GM23248 (cell line): ENCODE measurements around the gene NSD1. TPM values are rescaled to one million over a fixed set of nuclear protein-coding genes. Genes with fewer than 3 reads are reported as not detected.

Source experiments
- DNase-seq: peaks from one replicate; pipeline ENCODE4 v3.0.0-alpha.2; 2015
- H2AFZ ChIP-seq: fragments of 200-600 bp; sonication (generic); 2 replicates; pipeline ENCODE4 v1.6.1; 2016; ENCODE audit warnings: antibody characterized with exemption
- H3F3A ChIP-seq: fragments of 200-600 bp; sonication (generic); 2 replicates; pipeline ENCODE4 v1.6.1; 2016; ENCODE audit warnings: mild to moderate bottlenecking, antibody characterized with exemption, mixed run types; ENCODE audit not compliant: insufficient read depth
- H3K27ac ChIP-seq: fragments of 200-600 bp; sonication (generic); 2 replicates; pipeline ENCODE4 v1.5.1; 2016; ENCODE audit warnings: mild to moderate bottlenecking
- H3K27me3 ChIP-seq: fragments of 200-600 bp; sonication (generic); replicated peaks from 2 replicates; pipeline ENCODE4 v1.6.1; 2016; ENCODE audit warnings: mild to moderate bottlenecking; ENCODE audit not compliant: insufficient read depth
- H3K36me3 ChIP-seq: fragments of 200-600 bp; sonication (generic); 2 replicates; pipeline ENCODE4 v1.6.1; 2016; ENCODE audit warnings: low read depth, mild to moderate bottlenecking
- H3K4me1 ChIP-seq: fragments of 200-600 bp; sonication (generic); 2 replicates; pipeline ENCODE4 v1.6.1; 2016; ENCODE audit warnings: mild to moderate bottlenecking; ENCODE audit not compliant: insufficient read depth
- H3K4me2 ChIP-seq: fragments of 200-600 bp; sonication (generic); one replicate; pipeline ENCODE4 v1.6.1; 2016; ENCODE audit warnings: mild to moderate bottlenecking; ENCODE audit not compliant: unreplicated experiment
- H3K4me3 ChIP-seq: fragments of 200-600 bp; sonication (generic); 2 replicates; pipeline ENCODE4 v1.5.1; 2016; ENCODE audit warnings: mild to moderate bottlenecking
- H3K79me2 ChIP-seq: fragments of 200-600 bp; sonication (generic); 2 replicates; pipeline ENCODE4 v1.6.1; 2016; ENCODE audit warnings: mild to moderate bottlenecking; ENCODE audit not compliant: insufficient read depth
- H3K9ac ChIP-seq: fragments of 200-600 bp; sonication (generic); 2 replicates; pipeline ENCODE4 v1.6.1; 2016; ENCODE audit warnings: mild to moderate bottlenecking
- H3K9me2 ChIP-seq: fragments of 200-600 bp; sonication (generic); 2 replicates; pipeline ENCODE4 v1.6.1; 2016; ENCODE audit warnings: mixed run types, mild to moderate bottlenecking, moderate library complexity; ENCODE audit not compliant: insufficient read depth
- H3K9me3 ChIP-seq: fragments of 200-600 bp; sonication (generic); one replicate; pipeline ENCODE4 v1.6.1; 2017; ENCODE audit warnings: low read depth
- H4K20me1 ChIP-seq: fragments of 200-600 bp; sonication (generic); 2 replicates; pipeline ENCODE4 v1.6.0; 2016; ENCODE audit not compliant: insufficient read depth
- EZH2 ChIP-seq: fragments of 200-600 bp; sonication (generic); IDR thresholded peaks from 2 replicates; pipeline ENCODE4 v1.6.1; 2018; ENCODE audit warnings: antibody characterized with exemption, mild to moderate bottlenecking; ENCODE audit not compliant: insufficient read depth, poor library complexity, severe bottlenecking
- EZH2phosphoT487 ChIP-seq: fragments of 200-600 bp; sonication (generic); IDR thresholded peaks from 2 replicates; pipeline ENCODE4 v1.6.1; 2018; ENCODE audit warnings: antibody characterized with exemption, moderate library complexity, mild to moderate bottlenecking, low read depth; ENCODE audit not compliant: insufficient read depth
- whole genome bisulfite sequencing, 2 experiments: methylation state at CpG; one replicate each; pipeline ENCODE4 v1.1.6; 2015 to 2017; ENCODE audit warnings: low lambda C conversion rate in 2 of 2, low coverage in 1 of 2; ENCODE audit errors: missing lambda C conversion rate in 2 of 2; 5-methylcytosine and 5-hydroxymethylcytosine counted together
- in situ Hi-C: fragments of 300-500 bp; cut with MboI; formaldehyde crosslinking; loops from 2 replicates; pipeline ENCODE4 v1.15.0; 2020
- polyA plus RNA-seq: library from polyadenylated mRNA; unstranded; fragments of >200 nt; fragmentation: Nextera tagmentation; extraction: Ambion mirVana; gene quantifications from 2 replicates; pipeline ENCODE4 v1.2.1, GENCODE V29; 2016
- total RNA-seq: library from RNA; depleted of rRNA; stranded (reverse); fragments of >200 nt; shearing (Covaris generic); gene quantifications from 2 replicates; pipeline ENCODE4 v1.2.3, GENCODE V29; 2014

The NSD1 gene
- total and polyA plus RNA-seq, 2 experiments from 2014 or later, result 25.9 to 31.9 TPM

DNA sequence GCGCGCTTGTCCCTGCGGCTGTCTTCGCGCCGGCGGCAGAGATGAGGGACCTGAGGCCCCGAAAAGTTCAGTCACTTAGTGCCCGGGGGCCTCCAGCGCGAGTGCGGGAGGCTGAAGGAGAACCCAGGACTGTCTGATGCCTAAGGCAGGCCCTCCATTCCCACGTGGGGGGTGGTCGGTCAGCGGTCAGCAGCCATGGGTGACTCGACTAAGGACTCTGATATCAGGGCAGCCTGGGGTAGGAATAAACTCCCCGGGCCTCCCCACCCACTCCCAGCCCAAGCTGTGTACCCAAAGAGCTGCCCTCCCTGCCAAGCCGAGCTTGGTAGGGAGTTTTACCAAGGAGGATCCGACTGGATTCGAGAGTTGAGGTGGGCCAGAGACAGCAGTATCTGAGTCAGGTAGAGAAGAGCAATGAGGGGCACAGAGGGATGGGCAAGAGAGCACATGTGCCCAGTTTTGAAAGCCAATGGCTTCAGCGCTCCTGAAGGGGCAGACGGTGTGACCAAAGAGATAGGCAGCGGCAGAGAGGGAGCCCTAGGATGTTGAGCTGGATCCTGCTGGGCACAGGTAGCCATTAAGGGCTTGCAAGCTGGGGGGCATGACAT, 46.1 kb upstream of the NSD1 start:
- Histone ChIP-seq H3K27ac (no peak overlapping the region), H3K27me3 (peaks cover 12% of the 10 kb centered on the region), H3K4me2 (no peak overlapping the region), H3K9ac (no peak overlapping the region), H2AFZ (peak overlapping the region; percentile 45; the same call in 1 of the 2 replicates), H3F3A (peaks cover 7% of the 10 kb centered on the region; the same call in 1 of the 2 replicates), H4K20me1 (no peaks in the 10 kb centered on the region), H3K79me2 (no peaks in the 10 kb centered on the region), H3K36me3 (no peaks in the 10 kb centered on the region), H3K9me3 (no peaks in the 10 kb centered on the region), H3K9me2 (no peaks in the 10 kb centered on the region), H3K4me1 (no peaks in the 10 kb centered on the region), H3K4me3 (no peak overlapping the region)
- TF ChIP-seq EZH2 (no peak), EZH2phosphoT487 (no peak)
- in situ Hi-C loops, result no loop called here
- 51 to 52% methylated on average over 22 to 23 of the region's 23 CpGs for WGBS, 2 experiments
- DNase-seq, result no peak

DNA sequence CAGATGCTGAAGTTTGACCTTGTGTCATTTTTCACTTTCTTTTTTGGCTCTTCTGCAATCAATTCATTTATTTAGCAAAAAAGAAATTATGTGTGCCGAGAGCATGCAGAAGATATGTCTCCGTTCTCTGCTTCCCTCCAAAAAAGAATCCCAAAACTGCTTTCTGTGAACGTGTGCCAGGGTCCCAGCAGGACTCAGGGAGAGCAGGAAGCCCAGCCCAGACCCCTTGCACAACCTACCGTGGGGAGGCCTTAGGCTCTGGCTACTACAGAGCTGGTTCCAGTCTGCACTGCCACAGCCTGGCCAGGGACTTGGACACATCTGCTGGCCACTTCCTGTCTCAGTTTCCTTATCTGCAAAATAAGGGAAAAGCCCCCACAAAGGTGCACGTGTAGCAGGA, 44.4 kb upstream of the NSD1 start:
- Histone ChIP-seq H3K4me3 (no peak overlapping the region), H3K36me3 (no peaks in the 10 kb centered on the region), H3K27me3 (peaks cover 5% of the 10 kb centered on the region; the same call in 1 of the 2 replicates), H4K20me1 (no peaks in the 10 kb centered on the region), H3K4me1 (no peaks in the 10 kb centered on the region), H3K79me2 (no peaks in the 10 kb centered on the region), H3K9me3 (no peaks in the 10 kb centered on the region), H3K4me2 (no peak overlapping the region), H3F3A (peaks cover 7% of the 10 kb centered on the region; the same call in 1 of the 2 replicates), H2AFZ (no peak overlapping the region), H3K27ac (no peak overlapping the region), H3K9me2 (no peaks in the 10 kb centered on the region), H3K9ac (no peak overlapping the region)
- WGBS, 2 experiments, result 16 to 22% methylated on average over 5 of the region's 5 CpGs
- no peak for DNase-seq
- in situ Hi-C loops, result no loop called here
- TF ChIP-seq EZH2, result no peak
- TF ChIP-seq EZH2phosphoT487, result no peak

DNA sequence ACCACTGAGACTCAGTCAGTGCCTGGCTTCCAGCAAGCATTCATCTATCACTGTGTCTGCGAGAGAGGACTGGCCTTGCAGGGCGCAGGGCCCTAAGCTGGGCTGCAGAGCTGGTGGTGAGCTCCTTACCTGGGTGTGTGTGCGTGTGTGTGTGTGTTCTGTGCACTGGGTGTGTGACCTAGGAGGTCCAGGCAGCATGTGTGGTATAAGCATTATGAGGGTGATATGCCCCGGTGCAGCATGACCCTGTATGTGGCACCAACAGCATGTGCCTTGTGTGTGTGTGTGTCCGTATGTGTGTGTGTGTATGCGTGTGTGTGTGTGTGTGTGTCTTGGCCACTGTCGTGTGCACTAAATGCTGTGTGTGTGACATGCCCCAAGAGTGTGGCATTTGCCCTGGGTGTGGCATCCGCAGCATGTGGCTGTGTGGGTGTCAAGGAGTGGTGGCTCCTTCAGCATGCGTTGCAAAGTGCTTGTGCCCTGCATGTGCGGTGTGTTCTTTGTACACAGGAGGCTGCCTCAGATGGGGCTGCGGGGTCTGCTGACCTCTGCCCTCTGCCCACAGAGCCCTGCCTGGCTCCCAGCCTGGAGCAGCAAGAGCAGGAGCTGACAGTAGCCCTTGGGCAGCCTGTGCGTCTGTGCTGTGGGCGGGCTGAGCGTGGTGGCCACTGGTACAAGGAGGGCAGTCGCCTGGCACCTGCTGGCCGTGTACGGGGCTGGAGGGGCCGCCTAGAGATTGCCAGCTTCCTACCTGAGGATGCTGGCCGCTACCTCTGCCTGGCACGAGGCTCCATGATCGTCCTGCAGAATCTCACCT, 43.5 kb upstream of the NSD1 start:
- H4K20me1 ChIP-seq, result no peaks in the 10 kb centered on the region
- no peaks in the 10 kb centered on the region for H3K79me2 ChIP-seq
- H3K36me3 ChIP-seq, result no peaks in the 10 kb centered on the region
- H3K9me3 ChIP-seq, result no peaks in the 10 kb centered on the region
- H3K4me3 ChIP-seq, result no peak overlapping the region
- no peak for DNase-seq
- H3K27ac ChIP-seq, result no peak overlapping the region
- no peak overlapping the region for H3K9ac ChIP-seq
- in situ Hi-C loops, result no loop called here
- 75 to 78% methylated on average over 20 to 21 of the region's 21 CpGs for WGBS, 2 experiments
- H3F3A ChIP-seq, result peaks cover 7% of the 10 kb centered on the region; the same call in 1 of the 2 replicates
- no peaks in the 10 kb centered on the region for H3K4me1 ChIP-seq
- no peak for TF ChIP-seq EZH2
- no peak for TF ChIP-seq EZH2phosphoT487
- H3K4me2 ChIP-seq, result no peak overlapping the region
- no peak overlapping the region for H2AFZ ChIP-seq
- no peaks in the 10 kb centered on the region for H3K9me2 ChIP-seq
- peaks cover 3% of the 10 kb centered on the region; the same call in 1 of the 2 replicates for H3K27me3 ChIP-seq

DNA sequence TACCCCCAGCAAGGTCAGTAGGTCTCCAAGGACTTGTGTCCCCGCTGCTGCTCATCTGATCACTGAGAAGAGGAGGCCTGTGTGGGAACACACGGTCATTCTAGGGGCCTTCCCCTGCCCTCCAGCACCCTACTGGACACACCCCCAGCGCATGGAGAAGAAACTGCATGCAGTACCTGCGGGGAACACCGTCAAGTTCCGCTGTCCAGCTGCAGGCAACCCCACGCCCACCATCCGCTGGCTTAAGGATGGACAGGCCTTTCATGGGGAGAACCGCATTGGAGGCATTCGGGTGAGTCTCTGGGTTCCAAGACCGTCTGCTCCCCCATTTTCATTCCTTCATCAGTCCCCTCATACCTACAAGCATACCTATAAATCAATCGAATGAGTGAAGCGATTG, 42.8 kb upstream of the NSD1 start:
- Histone ChIP-seq H3K4me2 (no peak overlapping the region), H3K36me3 (no peaks in the 10 kb centered on the region), H3K9me3 (no peaks in the 10 kb centered on the region), H3F3A (peaks cover 6% of the 10 kb centered on the region; the same call in 1 of the 2 replicates), H3K9ac (no peak overlapping the region), H3K79me2 (no peaks in the 10 kb centered on the region), H2AFZ (no peak overlapping the region), H3K4me3 (no peak overlapping the region), H3K4me1 (no peaks in the 10 kb centered on the region), H3K27ac (no peak overlapping the region), H3K27me3 (peaks cover 3% of the 10 kb centered on the region; the same call in 1 of the 2 replicates), H4K20me1 (no peaks in the 10 kb centered on the region), H3K9me2 (no peaks in the 10 kb centered on the region)
- in situ Hi-C loops, result no loop called here
- TF ChIP-seq EZH2phosphoT487 (no peak), EZH2 (no peak)
- DNase-seq, result no peak
- 85 to 89% methylated on average over 13 of the region's 13 CpGs for WGBS, 2 experiments
